HG02884 (cell line): ENCODE results near the gene TAGLN2.

Experiments
- ATAC-seq: cut with Tn5 transposase; IDR thresholded peaks from one replicate; pipeline ENCODE4 v1.9.1; 2021; ENCODE audit warnings: mild to moderate bottlenecking, moderate library complexity; ENCODE audit not compliant: unreplicated experiment

Gene TAGLN2

DNA sequence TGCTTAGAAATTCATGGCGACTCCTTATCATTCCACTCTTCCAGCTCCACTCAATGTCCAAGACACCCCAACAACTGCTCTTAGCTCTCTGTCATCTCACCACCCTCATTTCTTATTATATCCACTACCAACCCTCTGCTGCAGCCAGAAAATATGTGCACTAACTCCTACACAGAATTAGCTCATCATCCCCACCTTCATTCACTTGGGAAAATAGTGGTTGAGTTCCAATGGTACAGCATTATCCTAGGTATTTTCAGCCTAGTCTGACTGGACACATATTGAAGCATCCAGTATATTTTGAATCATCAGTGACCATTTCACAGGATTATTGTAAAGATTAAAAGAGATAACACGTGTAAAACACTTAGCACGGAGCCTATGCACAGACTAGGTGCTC lies 46.2 kb downstream of the TAGLN2 start:
- ATAC-seq, result no peak

GRCh38 chr1:159877695-159878444 lies 47.4 kb downstream of the TAGLN2 start:
- ATAC-seq, result no peak

DNA sequence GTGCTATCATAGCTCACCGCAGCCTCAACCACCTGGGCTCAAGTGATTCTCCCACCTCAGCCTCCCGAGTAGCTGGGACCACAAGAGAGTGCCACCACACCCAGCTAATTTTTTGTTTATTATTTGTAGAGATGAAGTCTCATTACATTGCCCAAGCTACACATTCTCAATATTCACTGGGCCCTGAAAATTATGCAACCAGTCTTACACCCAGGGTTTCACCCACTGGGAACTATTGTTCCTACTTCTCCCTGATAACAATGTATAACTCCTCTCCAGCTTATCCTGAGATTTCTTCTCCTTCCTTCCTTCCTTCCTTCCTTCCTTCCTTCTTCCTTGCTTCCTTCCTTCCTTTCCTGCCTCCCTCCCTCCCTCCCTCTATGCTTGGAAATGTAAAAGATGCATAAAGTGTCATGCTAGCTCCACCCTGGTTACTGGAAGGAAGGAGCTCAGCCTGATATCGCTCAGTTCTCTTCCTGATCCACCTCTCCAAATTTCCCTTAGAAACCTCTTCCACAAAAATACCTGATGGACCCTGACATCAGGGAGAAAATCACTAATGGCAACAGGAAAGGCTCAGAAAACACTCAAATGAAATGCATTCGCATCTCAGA lies 51.7 kb downstream of the TAGLN2 start:
- ATAC-seq, result no peak

DNA sequence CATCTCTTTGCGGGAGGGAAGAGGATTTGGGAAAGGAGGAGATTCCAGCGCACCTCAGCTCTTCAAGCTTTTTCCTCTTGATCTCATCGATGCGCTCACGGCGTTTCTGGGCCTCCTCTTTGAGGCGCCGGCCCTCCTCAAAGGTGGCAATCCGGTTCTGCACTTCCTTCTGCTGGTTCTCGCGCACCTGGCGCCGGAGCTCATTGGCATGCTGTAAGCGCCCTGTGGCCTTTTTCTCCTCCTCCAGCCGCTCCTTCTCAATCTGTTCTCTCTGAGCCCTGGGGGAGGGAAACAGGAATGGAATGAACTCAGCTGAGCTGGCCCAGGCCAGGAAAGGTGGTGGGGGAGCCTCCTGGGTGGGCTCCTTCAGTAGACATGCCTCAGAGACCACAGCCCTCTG lies 52.4 kb downstream of the TAGLN2 start:
- no peak for ATAC-seq

- no peak for ATAC-seq
Measured at GRCh38 chr1:159870704-159871103, 54.6 kb downstream of the TAGLN2 start.

DNA sequence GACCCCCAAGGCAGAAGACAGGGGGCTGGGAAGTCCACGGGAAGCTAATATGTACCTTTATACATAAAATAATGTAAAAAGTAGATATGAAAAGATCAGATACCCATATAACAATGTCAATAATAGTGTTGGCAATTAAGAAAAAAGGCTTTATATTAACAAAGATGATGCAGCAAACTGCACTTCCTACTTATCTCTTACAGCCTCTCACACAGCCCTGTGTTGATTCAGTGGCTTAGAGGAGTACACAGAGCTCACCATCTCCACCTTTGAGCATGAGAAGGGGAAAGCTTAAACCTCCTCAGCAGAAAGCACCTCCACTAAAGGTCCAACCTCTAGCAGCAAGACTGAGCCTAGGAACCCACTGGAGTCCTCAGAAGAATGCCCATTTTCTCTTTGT lies 55.7 kb downstream of the TAGLN2 start:
- no peak for ATAC-seq

DNA sequence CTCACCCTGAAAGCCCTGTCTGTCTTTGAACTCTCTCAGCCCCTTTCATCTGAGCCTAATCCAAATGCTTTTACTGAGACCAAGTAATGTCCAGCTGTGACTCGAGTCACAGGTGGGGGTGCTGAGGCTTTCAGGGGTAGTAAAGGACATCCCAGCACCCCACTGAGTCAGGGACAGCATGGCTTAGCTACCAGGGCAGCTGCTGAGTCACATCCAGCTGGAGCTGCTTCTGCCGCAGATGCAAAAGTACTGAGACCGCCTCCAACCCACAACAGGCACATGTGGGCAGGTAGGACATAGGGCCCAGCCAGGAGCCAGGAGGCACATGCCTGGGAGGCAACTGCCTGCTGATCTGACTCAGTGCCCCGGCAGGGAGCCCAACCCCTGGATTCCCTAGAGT lies 56.1 kb downstream of the TAGLN2 start:
- no peak for ATAC-seq

DNA sequence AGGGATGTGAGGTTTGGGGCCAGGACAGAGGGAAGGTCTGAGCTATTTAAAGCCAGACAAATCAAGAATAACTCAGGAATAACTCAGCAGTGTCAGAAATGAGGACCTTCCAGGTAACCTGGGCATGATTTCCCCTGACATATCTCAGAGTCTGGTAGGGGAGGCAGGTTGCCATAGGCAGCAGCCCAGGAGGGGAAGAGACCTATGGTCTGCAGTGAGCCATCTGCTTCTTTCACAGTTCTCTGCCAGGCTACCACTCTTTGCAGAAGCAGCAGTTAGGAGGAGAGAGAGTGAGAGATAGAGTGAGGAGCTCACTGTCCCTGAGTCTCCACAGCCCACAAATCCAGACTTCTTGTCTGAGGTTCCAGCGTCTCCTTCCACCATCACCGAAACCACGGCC lies 56.5 kb downstream of the TAGLN2 start:
- no peak for ATAC-seq
